ENCODE data around the gene SLIT3.

DNA sequence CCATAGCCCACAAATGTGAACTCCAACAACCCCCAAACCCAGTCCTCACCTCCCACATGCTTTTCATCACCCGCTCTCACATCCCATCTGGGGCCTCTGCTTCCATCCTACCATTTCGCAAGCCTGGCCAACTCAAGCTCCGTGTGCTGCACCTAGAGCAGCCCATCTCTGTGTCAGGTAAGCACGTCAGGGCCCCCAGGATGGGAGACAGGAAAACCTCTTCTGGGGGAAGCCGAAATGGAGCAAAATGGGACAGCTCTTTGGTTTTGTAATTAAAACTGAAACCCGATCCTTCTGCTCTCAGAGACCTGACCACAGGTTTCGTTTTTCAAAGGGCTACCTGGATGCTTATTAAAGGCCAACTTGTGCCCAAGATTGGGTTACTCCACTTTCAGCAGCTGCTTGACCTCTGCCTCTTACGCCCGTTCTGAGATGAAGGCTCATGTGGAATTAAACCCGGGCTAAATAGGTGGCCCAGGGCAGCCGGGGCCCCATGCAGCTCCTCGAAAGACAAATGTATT lies 287.7 kb downstream of the SLIT3 start:
- TF ChIP-seq, protein P1, sequence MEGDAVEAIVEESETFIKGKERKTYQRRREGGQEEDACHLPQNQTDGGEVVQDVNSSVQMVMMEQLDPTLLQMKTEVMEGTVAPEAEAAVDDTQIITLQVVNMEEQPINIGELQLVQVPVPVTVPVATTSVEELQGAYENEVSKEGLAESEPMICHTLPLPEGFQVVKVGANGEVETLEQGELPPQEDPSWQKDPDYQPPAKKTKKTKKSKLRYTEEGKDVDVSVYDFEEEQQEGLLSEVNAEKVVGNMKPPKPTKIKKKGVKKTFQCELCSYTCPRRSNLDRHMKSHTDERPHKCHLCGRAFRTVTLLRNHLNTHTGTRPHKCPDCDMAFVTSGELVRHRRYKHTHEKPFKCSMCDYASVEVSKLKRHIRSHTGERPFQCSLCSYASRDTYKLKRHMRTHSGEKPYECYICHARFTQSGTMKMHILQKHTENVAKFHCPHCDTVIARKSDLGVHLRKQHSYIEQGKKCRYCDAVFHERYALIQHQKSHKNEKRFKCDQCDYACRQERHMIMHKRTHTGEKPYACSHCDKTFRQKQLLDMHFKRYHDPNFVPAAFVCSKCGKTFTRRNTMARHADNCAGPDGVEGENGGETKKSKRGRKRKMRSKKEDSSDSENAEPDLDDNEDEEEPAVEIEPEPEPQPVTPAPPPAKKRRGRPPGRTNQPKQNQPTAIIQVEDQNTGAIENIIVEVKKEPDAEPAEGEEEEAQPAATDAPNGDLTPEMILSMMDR (IDR thresholded peaks at IDR 0.05; ENCODE audit: extremely low read depth in 1 of 2, insufficient read depth in 1 of 2, low read depth in 1 of 2, low read length in 2 of 2) = no peak
- TF ChIP-seq POLR2A (IDR thresholded peaks at IDR 0.05; ENCODE audit: low read depth, low read length) (no peak), EZH2 (IDR thresholded peaks at IDR 0.05; ENCODE audit: borderline replicate concordance, low read depth, low read length, severe bottlenecking) (no peak), POLR2AphosphoS5 (IDR thresholded peaks at IDR 0.05; ENCODE audit: insufficient read depth, low read depth, low read length) (no peak), FOS (IDR thresholded peaks at IDR 0.05; ENCODE audit: borderline replicate concordance, insufficient read depth, low read length) (no peak), MYC (IDR thresholded peaks at IDR 0.05; ENCODE audit: low read depth, low read length) (no peak), GATA2 (IDR thresholded peaks at IDR 0.05; ENCODE audit: insufficient read depth, insufficient read length, low read depth, low read length) (no peak), JUN (IDR thresholded peaks at IDR 0.05; ENCODE audit: borderline replicate concordance, insufficient read depth, insufficient read length, low read depth) (no peak)
- TF ChIP-seq, protein P2, sequence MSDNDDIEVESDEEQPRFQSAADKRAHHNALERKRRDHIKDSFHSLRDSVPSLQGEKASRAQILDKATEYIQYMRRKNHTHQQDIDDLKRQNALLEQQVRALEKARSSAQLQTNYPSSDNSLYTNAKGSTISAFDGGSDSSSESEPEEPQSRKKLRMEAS (IDR thresholded peaks at IDR 0.05; ENCODE audit: insufficient read depth, insufficient read length) = no peak
